Fibroblast of skin of left quadriceps (primary cell): ENCODE results near the gene SOBP.
"Not testable (repeated sequence)": the region's sequence is repeated elsewhere in the genome, so short reads cannot be mapped to it uniquely, and the experiment has no call there.

Experiments used
- DNase-seq, 2 experiments: peaks; one replicate each; pipeline ENCODE4 v3.0.0-alpha.2; 2013; ENCODE audit warnings: low read depth in 2 of 2

SOBP gene

GRCh38 chr6:107489636-107490565, at the start of gene SOBP:
SOBP (plus strand) TSS chr6:107490117; CDS start chr6:107490617, 500 bp downstream.
- no peak for DNase-seq

- DNase-seq: no peak
Measured at GRCh38 chr6:107440936-107441335, 49.0 kb upstream of the SOBP start.

- no peak for DNase-seq
Measured at GRCh38 chr6:107441682-107442081, 48.2 kb upstream of the SOBP start.

GRCh38 chr6:107442938-107443607, 46.8 kb upstream of the SOBP start:
- DNase-seq: no peak

GRCh38 chr6:107443608-107444267, 46.2 kb upstream of the SOBP start:
- no peak for DNase-seq

GRCh38 chr6:107444277-107444676, 45.6 kb upstream of the SOBP start:
- no peak for DNase-seq

GRCh38 chr6:107447663-107448216, 42.2 kb upstream of the SOBP start:
- no peak for DNase-seq

GRCh38 chr6:107448776-107449175, 41.1 kb upstream of the SOBP start:
- no peak for DNase-seq

GRCh38 chr6:107458672-107459282, 31.1 kb upstream of the SOBP start:
- DNase-seq: no peak

GRCh38 chr6:107459283-107460082, 30.4 kb upstream of the SOBP start, which contains the start of gene PDSS2:
PDSS2 (minus strand) TSS chr6:107459564; CDS start chr6:107459285, 279 bp downstream.
- DNase-seq: peak; percentile 92 to 93

GRCh38 chr6:107460083-107460631, 29.8 kb upstream of the SOBP start:
- DNase-seq: no peak

GRCh38 chr6:107466062-107466461, 23.9 kb upstream of the SOBP start:
- no peak for DNase-seq

- no peak for DNase-seq
Measured at GRCh38 chr6:107470364-107470763, 19.6 kb upstream of the SOBP start.

GRCh38 chr6:107473660-107474059, 16.3 kb upstream of the SOBP start:
- DNase-seq: no peak

- DNase-seq: not testable (repeated sequence)
Measured at GRCh38 chr6:107475360-107475759, 14.6 kb upstream of the SOBP start.

GRCh38 chr6:107475826-107476225, 14.1 kb upstream of the SOBP start:
- DNase-seq: not testable (repeated sequence)

- DNase-seq: no peak
Measured at GRCh38 chr6:107479089-107479690, 10.7 kb upstream of the SOBP start.

GRCh38 chr6:107485157-107485556, 4.8 kb upstream of the SOBP start:
- DNase-seq: no peak

- no peak for DNase-seq
Measured at GRCh38 chr6:107488174-107488874, 1.6 kb upstream of the SOBP start.
